Ammon's horn (tissue), 1 donor: ENCODE measurements around the gene TTC1.
"Not testable (repeated sequence)": the region's sequence is repeated elsewhere in the genome, so short reads cannot be mapped to it uniquely, and the experiment has no call there.

Experiments
- DNase-seq: peaks from one replicate; pipeline ENCODE4 v3.0.0-alpha.2; 2016; ENCODE audit warnings: low spot score

TTC1 gene

DNA sequence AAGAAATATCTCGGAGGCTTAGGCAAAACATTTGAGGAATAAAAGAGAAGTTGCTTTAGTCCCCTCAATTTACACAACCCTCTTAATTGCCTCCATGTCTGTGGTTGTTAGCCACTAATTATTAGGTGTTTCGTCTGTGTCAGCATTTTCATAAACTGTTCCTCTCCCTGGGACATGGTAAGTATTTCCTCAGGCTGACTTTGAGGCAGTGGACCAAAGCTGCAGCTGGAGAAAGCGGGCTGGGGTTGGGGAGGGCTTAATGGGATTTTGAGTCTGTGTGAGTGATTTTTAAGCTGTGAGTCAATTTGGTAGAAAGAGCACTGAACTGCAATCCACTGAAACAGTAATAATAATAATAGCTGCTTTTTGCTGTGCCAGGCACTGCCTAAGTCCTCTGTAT is 13.0 kb upstream of the TTC1 start:
- DNase-seq = no peak

DNA sequence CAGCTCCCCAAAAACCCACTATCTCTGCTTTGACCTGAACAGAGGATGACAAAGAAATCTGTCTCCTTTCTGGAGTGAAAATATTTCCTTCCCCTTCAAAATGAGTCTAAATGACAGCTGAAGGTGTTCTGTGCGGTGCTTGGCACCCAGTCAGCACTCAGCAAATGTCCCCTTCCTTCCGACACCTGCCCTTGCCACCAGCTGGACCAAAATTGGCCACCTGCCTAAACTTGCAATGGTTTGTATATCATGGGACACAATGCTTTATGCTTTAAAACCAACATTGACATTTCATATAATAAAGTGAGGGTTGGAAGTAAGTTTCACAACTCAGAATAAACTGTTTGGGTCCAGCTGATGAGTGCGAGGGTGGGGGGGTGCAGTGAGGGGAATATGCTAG is 7.5 kb upstream of the TTC1 start:
- DNase-seq = no peak

DNA sequence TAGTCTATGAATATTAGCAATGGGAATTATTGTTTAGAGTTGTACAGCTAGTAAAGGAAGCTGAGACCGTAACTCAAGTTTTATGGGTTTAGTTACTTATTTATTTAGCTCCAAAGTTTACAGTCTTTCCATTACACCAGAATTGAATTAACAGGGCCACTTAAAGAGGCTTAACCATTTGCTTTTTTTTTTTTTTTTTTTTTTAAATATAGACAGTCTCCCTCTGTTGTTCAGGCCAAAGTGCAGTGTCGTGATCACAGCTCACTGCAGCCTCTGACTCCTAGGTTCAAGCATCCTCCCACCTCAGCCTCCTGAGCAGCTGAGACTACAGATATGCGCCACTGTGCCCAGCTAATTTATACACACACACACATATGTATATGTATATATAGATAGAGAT is 1.4 kb upstream of the TTC1 start:
- no peak for DNase-seq

DNA sequence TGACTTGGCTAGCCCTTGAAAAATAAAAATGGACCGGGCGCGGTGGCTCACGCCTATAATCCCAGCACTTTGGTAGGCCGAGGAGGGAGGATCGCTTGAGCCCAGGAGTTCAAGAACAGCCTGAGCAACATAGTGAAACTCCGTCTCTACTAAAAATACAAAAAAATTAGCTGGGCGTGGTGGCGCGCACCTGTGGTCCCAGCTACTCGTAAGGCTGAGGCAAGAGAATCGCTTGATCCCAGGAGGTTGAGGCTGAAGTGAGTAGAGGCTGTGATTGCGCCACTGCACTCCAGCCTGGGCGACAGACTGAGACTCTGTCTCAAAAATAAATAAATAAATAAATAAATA is 436 bp upstream of the TTC1 start:
- not testable (repeated sequence) for DNase-seq

DNA sequence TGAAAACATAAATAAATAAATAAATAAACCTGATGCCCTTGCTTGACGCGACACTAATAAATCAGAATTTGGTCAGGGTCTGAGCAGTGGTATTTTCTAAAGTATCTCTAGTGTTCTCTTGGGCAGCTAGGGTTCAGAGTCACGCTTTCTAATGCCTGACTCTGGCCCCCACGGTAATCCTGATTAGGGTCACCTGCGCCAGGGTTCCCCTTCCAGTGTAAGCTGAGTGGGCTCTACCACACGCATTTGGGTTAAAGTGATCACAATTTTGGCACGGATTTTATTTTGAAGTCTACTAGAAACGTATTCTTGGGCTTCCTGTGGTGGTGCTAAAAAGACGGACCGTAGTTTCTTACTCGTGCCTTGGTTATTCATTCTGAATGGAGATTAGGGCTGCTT is 651 bp downstream of the TTC1 start:
- DNase-seq = no peak

DNA sequence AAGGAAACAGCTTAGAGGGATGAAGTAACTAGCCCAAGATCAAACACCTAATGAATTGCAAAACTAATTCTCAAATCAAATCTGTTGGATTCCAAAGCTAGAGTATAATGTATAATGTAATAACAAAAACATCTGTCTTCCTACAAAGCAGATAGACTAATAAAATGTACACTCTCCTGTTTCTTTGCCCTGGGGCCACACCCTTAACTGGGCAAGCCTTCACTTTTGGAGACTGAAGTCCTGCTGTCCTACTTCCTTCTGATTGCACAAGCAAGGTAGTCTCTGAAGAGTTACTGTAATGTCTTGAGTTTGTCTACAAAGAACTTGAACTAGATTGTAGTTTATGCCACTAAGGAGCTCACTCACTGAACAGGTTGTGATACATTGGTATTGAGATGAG is 2.5 kb downstream of the TTC1 start:
- no peak for DNase-seq

DNA sequence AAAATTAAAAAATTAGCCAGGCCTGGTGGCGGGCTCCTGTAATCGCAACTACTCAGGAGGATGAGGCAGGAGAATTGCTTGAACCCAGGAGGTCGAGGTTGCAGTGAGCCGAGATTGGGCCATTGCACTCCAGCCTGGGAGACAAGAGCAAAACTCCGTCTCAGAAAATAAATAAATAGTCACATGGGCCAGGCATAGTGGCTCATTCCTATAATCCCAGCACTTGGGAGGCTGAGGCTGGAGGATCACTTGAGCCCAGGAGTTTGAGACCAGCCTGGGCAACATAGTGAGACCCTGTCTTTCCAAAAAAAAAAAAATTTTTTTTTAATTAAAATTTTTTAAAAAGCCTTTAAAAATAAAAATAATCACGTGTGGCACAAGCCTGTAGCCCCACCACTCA is 5.3 kb downstream of the TTC1 start:
- DNase-seq = not testable (repeated sequence)

DNA sequence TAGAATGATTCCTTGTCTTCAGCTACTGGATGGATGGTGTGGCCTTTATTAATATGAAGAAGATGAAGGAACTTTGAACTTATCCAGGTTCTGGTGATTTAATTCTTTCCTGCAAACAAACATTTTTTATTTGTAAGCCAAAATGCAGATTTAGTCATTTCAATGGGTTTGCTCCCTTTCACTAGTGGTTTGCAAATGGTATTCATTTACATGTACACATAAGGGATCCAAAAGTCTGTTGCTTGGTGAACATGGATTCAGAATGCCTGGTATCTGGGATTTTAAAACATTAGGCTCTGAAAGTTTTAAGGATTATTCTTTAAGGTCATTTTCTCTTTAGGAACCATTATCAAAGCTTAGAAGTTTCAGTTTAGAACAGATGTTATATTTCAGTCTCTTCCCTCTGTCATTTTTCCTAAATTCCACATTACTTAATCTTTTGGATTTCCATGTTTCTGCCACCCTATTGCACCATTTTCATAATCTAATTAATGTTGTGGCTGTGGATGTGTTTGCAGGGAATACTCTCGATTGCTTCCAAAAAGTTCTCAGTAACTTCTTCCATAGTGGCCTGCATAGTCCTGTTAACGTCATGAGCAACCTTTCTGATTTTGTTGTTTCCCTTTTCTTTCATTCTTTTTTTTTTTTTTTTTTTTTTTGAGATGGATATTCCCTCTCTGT is 10.1 kb downstream of the TTC1 start:
- no peak for DNase-seq

DNA sequence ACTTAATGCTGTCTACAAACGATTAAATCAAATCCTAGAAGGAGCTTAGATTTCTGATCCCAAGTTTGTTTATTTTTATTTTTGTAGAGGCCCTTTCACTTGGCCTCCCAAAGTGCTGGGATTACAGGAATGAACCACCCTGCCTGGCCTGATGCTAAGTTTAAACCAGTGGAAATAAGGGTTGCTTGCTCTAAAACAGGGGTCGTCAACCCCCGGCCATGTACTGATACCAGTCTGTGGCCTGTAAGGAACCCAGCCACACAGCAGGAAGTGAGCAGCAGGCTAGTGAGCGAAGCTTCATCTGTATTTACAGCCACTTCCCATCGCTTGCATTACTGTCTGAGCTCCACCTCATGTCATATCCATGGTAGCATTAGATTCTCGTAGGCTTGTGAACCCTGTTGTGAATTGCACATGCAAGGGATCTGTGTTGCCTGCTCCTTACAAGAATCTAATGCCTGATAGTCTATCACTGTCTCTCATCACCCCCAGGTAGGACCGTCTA is 11.4 kb downstream of the TTC1 start:
- DNase-seq = no peak

DNA sequence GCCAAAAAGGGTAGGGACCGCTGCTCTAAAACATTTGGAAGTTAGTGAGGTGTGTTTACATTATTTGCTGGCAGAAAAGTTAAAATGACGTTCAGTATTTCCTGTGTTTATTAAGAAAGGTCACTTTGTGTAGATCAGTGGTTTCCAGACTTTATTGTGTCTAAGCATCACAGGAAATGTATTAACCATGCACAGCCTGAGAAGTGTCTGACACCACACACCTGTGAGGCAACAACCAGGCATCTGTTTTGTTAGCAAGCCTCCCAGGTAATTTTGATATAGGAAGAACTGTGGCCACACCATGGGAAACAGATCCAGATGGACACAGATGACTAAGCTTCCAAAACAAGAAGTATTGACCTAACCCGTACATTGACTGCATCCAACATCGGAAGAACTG is 12.0 kb downstream of the TTC1 start:
- DNase-seq = no peak

DNA sequence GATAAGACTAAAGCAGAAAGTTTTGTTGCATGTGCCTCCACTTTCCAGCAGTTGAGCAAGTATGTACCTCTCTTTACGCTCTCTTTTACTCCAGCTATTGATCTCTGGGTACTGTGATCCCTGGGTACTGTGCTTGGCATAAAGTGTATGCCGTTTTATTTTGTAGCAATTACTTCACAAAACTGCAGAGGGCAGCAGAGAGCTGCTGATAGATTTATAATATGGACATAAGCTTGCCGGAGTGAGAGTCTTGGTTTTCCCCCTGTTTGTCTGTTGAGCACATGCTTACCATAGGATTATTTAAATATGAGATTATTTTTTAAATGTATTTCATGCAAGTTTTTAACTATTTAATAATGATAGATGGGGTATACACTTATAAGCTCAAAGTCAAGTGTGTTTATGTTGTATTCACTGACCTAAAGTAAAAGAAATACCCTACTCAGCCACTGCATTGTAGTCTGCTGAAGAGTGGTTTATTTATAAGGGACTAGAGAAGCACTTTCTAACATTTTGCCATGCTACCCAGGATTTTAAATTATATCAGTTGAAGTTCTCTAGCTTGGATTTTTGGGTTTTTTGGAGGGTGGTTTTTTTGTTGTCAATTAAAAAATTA is 13.0 kb downstream of the TTC1 start:
- peak; percentile 76 for DNase-seq

DNA sequence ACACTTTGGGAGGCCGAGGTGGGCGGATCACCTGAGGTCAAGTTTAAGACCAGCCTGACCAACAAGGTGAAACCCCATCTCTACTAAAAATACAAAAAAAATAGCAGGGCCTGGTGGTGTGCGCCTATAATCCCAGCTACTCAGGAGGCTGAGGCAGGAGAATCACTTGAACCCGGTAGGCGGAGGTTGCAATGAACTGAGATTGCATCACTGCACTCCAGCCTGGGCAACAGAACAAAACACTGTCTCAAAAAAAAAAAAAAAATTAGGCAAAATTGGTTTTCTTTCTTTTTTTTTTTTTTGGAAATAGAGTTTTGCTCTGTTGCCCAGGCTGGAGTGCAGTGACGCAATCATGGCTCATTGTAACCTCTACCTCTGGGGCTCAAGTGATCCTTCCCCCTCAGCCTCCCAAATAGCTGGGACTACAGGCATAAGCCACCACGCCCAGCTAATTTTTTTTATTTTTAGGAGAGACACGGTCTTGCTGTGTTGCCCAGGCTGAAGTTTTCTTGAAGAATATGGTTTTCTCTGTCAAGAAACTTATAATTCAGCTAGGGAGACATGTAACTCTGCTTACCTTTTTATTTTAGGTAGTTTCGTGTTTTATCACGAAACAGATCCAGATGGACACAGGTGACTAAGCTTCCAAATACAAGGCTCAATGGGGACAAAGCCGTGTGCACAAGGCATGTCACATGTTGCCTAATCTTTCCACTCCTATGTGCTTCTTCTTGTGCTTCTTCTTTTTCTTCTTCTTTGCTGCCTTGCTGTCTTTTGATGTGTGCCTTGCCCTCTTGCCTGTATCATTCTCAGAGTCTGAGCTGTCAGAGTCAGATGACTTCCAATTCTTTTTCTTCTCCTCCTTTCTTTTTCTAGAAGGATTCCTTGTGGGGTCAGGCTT is 14.3 kb downstream of the TTC1 start:
- DNase-seq = no peak

DNA sequence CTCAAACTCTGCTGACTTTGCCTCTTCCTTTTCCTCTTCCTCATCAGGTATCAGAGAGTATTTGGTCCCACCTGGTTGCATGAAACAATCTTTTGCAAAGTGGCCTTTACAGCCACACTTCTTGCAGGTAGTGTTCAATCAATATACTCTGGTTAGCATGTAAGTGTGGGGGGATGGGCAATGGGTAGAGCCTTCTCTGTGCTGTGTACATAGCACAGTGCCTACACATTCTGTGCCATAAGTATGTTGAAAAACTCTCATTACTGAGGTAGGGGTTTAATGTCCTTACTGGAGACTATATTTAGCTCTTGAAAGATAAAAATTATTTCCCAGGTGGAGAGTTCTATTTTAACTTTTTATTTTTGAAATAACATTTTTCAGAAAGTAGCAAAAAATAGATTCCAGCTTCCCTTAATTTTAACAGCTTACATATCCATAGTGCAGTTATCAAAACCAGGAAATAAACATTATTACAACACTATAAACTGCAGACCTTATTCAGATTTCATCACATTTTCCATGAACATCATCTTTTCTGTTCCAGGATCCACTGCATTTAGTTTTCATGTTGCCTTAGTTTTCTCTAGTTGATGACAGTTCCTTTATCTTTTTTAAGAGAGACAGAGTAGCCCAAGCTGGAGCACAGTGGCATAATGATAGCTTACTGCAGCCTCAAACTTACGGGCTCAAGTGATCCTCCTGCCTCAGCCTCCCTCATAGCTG is 15.1 kb downstream of the TTC1 start:
- DNase-seq = no peak

DNA sequence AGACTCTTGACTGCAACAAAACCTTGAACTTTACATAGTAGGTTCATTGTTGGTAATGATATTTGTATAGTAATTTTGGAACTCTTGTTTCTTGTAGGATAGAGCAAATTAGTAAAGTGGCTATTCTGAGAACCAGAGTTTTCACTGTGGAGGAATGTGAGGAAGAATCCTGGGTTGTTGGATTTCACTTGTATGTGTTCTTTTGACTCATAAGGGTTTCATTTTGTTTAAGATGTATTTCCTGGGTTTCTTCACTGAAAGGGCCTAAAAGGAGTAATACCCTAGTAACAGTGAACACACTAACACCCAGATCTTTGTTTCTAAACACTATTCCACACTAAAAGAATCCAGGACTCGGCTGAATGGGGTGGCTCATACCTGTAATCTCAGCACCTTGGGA is 20.1 kb downstream of the TTC1 start:
- DNase-seq = no peak

DNA sequence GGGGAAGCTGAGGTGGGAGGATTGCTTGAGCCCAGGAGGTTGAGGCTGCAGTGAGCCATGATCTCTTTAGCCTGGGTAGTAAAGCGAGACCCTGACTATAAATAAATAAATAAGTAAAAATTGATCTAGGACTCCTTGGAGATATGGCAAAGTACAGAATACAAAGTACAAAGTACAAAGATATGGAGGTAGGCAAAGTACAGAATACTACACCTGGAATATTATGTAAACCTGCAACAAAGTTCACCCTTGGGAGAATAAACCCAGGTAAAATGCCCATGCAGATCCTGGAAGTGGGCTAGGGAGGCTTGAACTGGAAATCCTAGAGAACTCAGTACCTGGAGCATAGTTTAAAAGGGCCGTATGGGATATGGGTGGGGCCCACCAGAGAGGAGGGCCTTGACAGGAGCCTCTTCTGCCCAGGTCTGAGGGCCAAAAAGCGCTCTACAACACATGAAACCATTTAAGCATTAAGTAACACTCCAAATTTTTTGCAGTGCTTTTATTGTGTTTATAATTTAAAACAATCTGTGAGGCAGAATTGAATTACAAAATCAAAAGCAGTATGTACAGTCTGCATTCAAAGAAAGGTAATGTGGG is 20.7 kb downstream of the TTC1 start:
- DNase-seq = no peak

DNA sequence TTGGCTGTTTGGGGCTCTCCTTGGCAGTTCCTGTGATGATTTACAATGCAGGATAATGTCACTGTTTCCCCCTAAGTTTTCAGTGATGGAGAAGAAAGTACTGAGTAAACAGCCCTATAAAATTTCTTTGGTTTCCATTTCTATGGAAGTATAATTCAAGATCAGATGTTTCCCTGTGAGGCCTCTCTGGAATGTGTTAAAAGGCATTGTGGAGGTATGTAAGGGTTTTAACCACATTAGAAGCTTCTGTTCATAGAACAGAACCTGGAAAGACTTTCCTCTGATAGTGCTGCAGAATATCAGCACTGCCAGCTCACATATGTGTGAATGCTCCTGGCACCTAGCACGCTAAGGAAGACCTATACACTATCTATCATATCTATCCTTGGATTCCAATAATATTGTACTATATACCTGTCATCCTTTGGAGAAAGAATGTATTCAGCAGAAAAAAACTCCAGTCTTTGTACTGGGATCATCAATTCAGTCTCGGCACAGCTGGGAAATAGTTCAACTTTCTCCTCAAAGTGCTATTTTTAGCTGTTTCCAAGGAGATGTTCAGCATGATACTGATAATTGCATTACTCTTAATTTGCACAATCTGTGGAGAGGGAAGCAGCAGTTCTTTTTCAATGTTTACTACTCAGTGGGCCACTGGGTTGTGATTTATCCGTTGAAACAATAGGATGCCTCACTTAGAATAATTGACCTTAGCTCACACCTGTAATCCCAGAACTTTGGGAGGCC is 21.9 kb downstream of the TTC1 start:
- DNase-seq = peak; percentile 69

DNA sequence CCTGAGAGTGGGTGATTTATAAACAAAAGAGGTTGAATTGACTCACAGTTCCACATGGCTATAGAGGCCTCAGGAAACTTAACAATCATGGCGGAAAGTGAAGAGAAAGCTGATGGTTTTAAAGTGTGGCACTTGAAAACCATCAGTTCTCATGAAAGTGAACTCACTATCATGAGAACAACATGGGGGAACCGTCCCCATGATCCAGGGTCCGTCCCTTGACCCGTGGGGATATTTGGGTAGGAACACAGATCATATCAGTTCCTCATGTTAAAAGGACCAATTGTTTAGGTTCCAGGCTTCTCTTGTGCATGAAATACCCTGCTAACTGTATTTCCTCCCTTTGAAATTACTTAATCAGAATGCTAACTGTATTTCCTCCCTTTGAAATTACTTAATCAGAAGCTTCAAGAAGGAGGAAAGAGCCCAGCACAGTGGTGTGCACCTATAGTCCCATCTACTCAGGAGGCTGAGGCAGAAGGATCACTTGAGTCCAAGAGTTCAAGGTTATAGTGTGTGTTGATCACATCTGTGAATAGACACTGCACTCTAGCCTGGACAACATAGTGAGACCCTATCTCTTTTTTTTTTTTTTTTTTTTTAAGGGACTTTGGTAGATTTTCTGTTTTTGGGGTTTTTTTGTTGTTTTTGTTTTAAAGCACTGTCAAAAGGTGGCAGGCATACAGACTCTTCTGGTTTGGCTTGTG is 24.8 kb downstream of the TTC1 start:
- no peak for DNase-seq

DNA sequence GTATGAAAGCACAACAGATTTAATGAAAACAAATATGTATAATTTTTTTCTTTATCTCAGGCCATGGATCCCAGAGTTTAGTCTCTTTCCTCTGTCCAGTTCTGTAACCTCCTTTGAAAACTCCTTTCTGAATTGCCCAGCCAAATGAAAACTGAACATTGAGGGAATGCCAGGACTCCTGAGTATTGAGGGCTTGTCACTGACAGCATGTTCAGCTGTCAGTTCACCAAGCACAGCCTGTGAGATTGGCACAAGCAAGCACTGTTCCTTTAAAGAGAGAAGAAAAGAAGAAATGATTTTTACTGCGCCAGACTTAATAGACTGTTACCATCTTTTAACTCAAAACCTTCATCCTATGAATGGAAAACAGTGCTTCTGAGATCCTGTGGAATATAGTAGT is 27.3 kb downstream of the TTC1 start:
- peak; percentile 64 for DNase-seq

DNA sequence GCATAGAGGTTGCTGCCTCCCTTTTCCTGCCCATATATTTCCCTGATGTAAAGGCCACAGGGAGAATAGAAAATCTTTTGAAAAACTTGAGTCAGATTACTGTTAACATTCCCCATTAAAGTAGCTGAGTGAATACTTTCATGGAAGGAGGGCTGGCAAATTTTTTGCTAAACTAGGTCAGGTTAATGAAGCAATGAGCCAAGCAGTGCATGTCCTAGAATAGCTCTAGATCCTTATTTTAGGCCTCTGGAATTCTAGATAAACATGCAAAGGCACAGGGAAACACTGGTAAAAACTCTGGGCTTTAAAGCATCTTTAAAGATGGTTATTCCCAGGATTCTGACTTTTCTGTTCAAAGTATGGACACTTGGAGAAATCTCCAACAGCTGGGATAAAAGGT is 27.9 kb downstream of the TTC1 start:
- no peak for DNase-seq

DNA sequence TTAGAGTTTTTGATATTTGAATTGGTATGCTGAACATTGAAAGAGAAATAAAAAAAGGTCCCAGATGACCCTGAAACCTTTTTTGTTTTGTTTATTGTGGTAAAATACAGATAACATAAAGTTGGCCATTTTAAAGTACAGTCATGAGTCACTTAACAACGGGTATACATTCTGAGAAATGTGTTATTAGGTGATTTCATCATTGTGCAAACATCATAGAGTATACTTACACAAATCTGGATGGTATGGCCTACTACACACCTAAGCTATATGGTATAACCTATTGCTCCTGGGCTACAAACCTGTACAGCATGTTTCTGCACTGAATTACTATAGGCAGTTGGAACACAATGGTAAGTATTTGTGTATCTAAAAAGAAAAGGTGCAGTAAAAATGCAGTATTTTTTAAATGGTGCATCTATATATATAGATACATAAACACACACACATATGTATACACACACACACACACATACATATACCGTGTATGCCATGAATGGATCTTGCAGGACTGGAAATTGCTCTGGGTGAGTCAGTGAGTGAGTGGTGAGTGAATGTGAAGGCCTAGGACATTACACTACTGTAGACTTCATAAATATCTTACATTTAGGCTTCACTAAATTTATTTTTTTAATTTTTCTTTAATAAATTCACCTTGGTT is 31.0 kb downstream of the TTC1 start:
- DNase-seq = no peak
